Measurements from ENCODE around the gene SKI. TPM values are rescaled to one million over a fixed set of nuclear protein-coding genes. Genes with fewer than 3 reads are reported as not detected.

The SKI gene
- total and polyA plus RNA-seq, 10 of the 15 experiments (the other 5 are each of a cell fraction or from before 2014, with no cell fraction given): 0.03 to 14.9 (median 0.96) TPM

DNA sequence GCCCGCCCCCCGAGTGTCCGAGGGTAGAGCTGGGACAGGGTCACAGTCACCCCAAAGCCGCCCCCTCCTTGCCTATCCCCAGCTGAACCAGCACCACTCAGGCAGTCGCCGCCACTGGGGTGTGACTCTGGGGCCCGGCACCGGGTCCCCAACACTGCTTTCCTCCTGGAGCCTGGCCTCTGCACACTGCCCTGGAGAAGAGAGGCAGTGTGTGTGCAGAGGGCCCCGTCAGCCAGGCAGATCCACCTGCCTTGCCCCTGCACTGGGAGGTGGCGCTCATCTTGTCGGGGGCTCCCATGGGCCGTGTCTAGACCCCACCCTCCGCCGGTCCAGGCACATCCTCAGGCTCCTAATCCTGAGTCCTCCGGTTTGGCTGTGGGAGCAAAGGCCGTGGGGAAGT lies 49.2 kb upstream of the SKI start (continued):
- no peak for TF ChIP-seq BCLAF1 (IDR thresholded peaks at IDR 0.05)
- TF ChIP-seq NFIC (IDR thresholded peaks at IDR 0.05; ENCODE audit: low read depth, low read length): no peak
- TF ChIP-seq STAT3 (IDR thresholded peaks at IDR 0.05; ENCODE audit: low read depth, low read length): no peak
- TF ChIP-seq RBBP5 (conservative IDR thresholded peaks at IDR 0.05): no peak
- TF ChIP-seq FOXM1 (IDR thresholded peaks at IDR 0.05; ENCODE audit: low read depth, low read length): no peak
- no peak for TF ChIP-seq POLR2AphosphoS2 (IDR thresholded peaks at IDR 0.05; ENCODE audit: low read depth, low read length)
- TF ChIP-seq TCF12 (IDR thresholded peaks at IDR 0.05; ENCODE audit: low read depth, low read length): no peak
- no peak for TF ChIP-seq IKZF1 (conservative IDR thresholded peaks at IDR 0.05)
- no peak for TF ChIP-seq ZZZ3 (IDR thresholded peaks at IDR 0.05; ENCODE audit: control insufficient read depth, insufficient read length, low read depth)
- TF ChIP-seq E2F8 (IDR thresholded peaks at IDR 0.05; ENCODE audit: low read depth, partially characterized antibody): no peak
- TF ChIP-seq SUPT20H (IDR thresholded peaks at IDR 0.05; ENCODE audit: borderline replicate concordance, control insufficient read depth, low read depth, low read length): no peak
- TF ChIP-seq IRF4 (IDR thresholded peaks at IDR 0.05; ENCODE audit: low read depth, low read length): no peak
